ENCODE measurements around the gene CAP2.
"Not testable (repeated sequence)": the region's sequence is repeated elsewhere in the genome, so short reads cannot be mapped to it uniquely, and the experiment has no call there.

The CAP2 gene

DNA sequence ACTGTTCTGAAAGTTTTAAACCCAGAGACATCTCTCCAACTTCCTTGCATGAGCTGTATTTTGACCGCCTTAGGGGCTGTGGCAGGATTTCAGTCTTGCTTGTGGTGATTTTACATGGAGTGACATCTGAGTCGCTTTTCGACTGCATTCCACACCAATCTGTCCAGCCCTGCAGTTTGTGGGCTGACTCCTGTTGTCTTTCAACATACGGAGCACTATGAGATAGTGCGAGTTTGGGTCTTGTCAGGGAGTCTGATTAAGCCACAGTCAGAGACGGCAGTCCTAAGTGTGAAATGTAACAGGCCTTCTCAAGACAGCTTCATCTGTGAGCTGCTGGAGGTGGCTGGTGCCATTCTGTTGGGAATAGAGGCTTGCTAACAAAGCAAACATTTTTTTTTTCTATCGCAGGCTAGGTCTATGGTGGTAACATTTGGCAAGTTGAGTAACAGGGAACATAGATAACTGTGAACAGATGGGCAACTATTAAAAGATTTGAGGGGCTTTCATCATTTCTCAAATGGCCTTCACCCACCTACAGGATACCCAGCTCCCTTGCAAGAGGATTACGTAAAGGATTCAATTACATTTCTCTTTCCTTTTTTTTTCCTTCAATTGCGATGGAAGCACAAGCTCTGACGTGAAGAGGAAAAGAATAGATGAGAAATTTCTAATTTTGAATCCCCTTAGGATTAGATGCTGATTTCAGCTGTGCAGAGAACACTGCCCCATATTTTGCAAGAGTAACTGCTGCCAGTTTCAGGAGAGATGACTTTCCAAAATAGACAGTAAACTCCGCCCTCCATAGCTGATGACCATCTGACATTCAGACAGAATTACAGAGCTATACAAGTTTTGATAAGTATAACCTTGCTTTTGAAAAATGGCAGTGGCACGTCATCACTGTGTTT is 25.1 kb downstream of the CAP2 start:
- peaks cover 15% of the 10 kb centered on the region for H3K4me1 ChIP-seq (ENCODE audit: control insufficient read depth, insufficient read depth, low read length)
- H3K27ac ChIP-seq (ENCODE audit: low read depth, low read length), result peak overlapping the region; percentile 91
- no peak overlapping the region for H3K4me3 ChIP-seq (ENCODE audit: low read depth, low read length)
- no peak overlapping the region for H3K9ac ChIP-seq (ENCODE audit: low read depth, low read length)
- no peaks in the 10 kb centered on the region for H3K27me3 ChIP-seq (ENCODE audit: control insufficient read depth, insufficient read depth, low read length)
- peaks cover 6% of the 10 kb centered on the region for H3K36me3 ChIP-seq (ENCODE audit: control insufficient read depth, insufficient read depth, low read length)
- H3K9me3 ChIP-seq (ENCODE audit: control insufficient read depth, insufficient read depth, low read length), result no peaks in the 10 kb centered on the region

- peak overlapping the region; percentile 91 for H3K27ac ChIP-seq (ENCODE audit: low read depth, low read length)
Measured at GRCh38 chr6:17419189-17419575, 25.8 kb downstream of the CAP2 start.

DNA sequence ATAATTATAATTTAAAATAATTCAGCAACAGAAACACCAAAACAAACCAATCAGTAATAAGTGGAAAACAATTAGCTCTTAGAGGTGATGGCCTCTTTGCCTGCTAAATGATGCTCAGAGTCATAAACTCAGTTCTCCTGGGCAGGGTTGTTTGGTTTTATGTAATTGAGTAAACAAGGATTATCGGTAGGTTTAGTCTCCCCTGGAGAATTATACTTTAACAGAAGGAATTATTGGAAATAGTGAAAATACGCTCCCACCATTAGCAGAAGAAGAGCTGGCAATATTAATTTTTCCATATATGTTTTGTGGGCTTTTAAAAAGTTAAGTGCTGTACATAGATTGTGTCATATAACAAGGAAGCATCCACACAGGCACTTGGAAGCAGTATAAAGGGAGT is 27.0 kb downstream of the CAP2 start:
- H3K36me3 ChIP-seq (ENCODE audit: control insufficient read depth, insufficient read depth, low read length), result peaks cover 9% of the 10 kb centered on the region
- no peaks in the 10 kb centered on the region for H3K9me3 ChIP-seq (ENCODE audit: control insufficient read depth, insufficient read depth, low read length)
- H3K27ac ChIP-seq (ENCODE audit: low read depth, low read length), result no peak overlapping the region

More at GRCh38 chr6:17419189-17419575, 25.8 kb downstream of the CAP2 start:
- Histone ChIP-seq H3K4me1 (ENCODE audit: control insufficient read depth, insufficient read depth, low read length) (peaks cover 15% of the 10 kb centered on the region), H3K4me3 (ENCODE audit: low read depth, low read length) (no peak overlapping the region), H3K9me3 (ENCODE audit: control insufficient read depth, insufficient read depth, low read length) (no peaks in the 10 kb centered on the region), H3K9ac (ENCODE audit: low read depth, low read length) (peak overlapping the region; percentile 30; the same call in 1 of the 2 replicates), H3K36me3 (ENCODE audit: control insufficient read depth, insufficient read depth, low read length) (peaks cover 9% of the 10 kb centered on the region), H3K27me3 (ENCODE audit: control insufficient read depth, insufficient read depth, low read length) (no peaks in the 10 kb centered on the region)

DNA sequence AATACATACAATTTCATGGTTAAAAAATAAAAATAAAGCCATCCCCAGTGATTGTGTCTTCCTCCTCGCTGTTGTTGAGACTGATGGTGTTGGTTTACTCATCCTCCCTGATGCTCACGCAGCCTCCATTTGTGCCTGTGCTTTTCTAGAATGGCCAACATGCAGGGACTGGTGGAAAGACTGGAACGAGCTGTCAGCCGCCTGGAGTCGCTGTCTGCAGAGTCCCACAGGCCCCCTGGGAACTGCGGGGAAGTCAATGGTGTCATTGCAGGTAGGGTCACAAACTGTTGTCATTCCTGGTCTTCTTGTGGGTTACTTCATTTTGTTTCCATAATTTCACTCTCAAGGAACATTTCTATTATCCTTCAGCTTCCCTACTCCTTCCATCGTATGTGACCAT is 28.0 kb downstream of the CAP2 start:
- H3K4me1 ChIP-seq (ENCODE audit: control insufficient read depth, insufficient read depth, low read length), result peaks cover 15% of the 10 kb centered on the region
- H3K9me3 ChIP-seq (ENCODE audit: control insufficient read depth, insufficient read depth, low read length), result no peaks in the 10 kb centered on the region
- H3K4me3 ChIP-seq (ENCODE audit: low read depth, low read length), result no peak overlapping the region
- H3K27ac ChIP-seq (ENCODE audit: low read depth, low read length), result no peak overlapping the region
- H3K27me3 ChIP-seq (ENCODE audit: control insufficient read depth, insufficient read depth, low read length), result no peaks in the 10 kb centered on the region
- H3K9ac ChIP-seq (ENCODE audit: low read depth, low read length), result no peak overlapping the region
- H3K36me3 ChIP-seq (ENCODE audit: control insufficient read depth, insufficient read depth, low read length), result peaks cover 9% of the 10 kb centered on the region

More for the DNA sequence above, 27.0 kb downstream of the CAP2 start:
- no peak overlapping the region for H3K4me3 ChIP-seq (ENCODE audit: low read depth, low read length)
- H3K27me3 ChIP-seq (ENCODE audit: control insufficient read depth, insufficient read depth, low read length), result no peaks in the 10 kb centered on the region
- peaks cover 15% of the 10 kb centered on the region for H3K4me1 ChIP-seq (ENCODE audit: control insufficient read depth, insufficient read depth, low read length)
- H3K9ac ChIP-seq (ENCODE audit: low read depth, low read length), result no peak overlapping the region

GRCh38 chr6:17423026-17423425 is 29.6 kb downstream of the CAP2 start:
- Histone ChIP-seq H3K4me1 (ENCODE audit: control insufficient read depth, insufficient read depth, low read length) (peaks cover 8% of the 10 kb centered on the region; the same call in 1 of the 2 replicates), H3K36me3 (ENCODE audit: control insufficient read depth, insufficient read depth, low read length) (peaks cover 12% of the 10 kb centered on the region), H3K4me3 (ENCODE audit: low read depth, low read length) (no peak overlapping the region), H3K9ac (ENCODE audit: low read depth, low read length) (no peak overlapping the region), H3K27ac (ENCODE audit: low read depth, low read length) (no peak overlapping the region), H3K9me3 (ENCODE audit: control insufficient read depth, insufficient read depth, low read length) (no peaks in the 10 kb centered on the region), H3K27me3 (ENCODE audit: control insufficient read depth, insufficient read depth, low read length) (no peaks in the 10 kb centered on the region)

DNA sequence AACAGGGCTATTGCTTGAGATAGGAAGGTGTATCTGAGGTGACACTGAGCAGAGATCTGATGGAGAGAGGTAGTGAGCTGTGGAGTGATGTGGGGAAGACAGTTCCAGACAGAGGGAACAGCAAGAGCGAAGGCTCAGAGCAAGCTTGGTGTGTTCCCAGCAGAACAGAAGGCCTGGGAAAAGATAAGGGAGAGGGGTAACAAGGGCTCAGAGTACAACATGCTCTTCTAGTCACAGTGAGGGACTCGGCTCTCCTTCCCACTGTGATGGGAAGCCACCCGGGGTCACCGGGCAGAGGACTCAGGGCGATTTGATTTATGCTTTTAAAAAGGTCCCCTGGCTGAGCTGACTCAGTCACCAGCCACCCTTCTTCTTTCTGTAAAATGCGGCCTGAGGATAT is 33.7 kb downstream of the CAP2 start:
- Histone ChIP-seq H3K36me3 (ENCODE audit: control insufficient read depth, insufficient read depth, low read length) (peaks cover 15% of the 10 kb centered on the region), H3K27me3 (ENCODE audit: control insufficient read depth, insufficient read depth, low read length) (no peaks in the 10 kb centered on the region), H3K27ac (ENCODE audit: low read depth, low read length) (no peak overlapping the region), H3K4me1 (ENCODE audit: control insufficient read depth, insufficient read depth, low read length) (peaks cover 6% of the 10 kb centered on the region), H3K4me3 (ENCODE audit: low read depth, low read length) (no peak overlapping the region), H3K9me3 (ENCODE audit: control insufficient read depth, insufficient read depth, low read length) (no peaks in the 10 kb centered on the region), H3K9ac (ENCODE audit: low read depth, low read length) (no peak overlapping the region)

DNA sequence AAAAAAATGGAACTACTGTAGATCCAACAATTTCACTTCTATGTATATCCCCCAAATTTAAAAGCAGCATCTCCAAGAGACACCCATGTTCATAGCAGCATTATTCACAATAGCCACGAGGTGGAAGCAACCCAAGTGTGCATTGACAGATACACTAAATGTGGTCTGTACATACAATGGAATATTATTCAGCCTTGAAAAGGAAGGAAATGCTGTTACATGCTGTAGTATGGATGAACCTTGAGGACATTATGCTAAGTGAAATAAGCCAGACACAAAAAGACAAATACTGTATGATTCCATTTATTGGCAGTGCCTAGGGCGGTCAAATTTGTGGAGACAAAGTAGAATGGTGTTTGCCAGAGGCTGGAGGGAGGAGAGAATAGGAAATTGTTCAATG is 34.2 kb downstream of the CAP2 start:
- H3K9me3 ChIP-seq (ENCODE audit: control insufficient read depth, insufficient read depth, low read length), result no peaks in the 10 kb centered on the region
- no peaks in the 10 kb centered on the region for H3K27me3 ChIP-seq (ENCODE audit: control insufficient read depth, insufficient read depth, low read length)
- H3K4me1 ChIP-seq (ENCODE audit: control insufficient read depth, insufficient read depth, low read length), result peaks cover 6% of the 10 kb centered on the region
- H3K36me3 ChIP-seq (ENCODE audit: control insufficient read depth, insufficient read depth, low read length), result peaks cover 15% of the 10 kb centered on the region
- H3K27ac ChIP-seq (ENCODE audit: low read depth, low read length), result no peak overlapping the region
- H3K4me3 ChIP-seq (ENCODE audit: low read depth, low read length), result no peak overlapping the region
- H3K9ac ChIP-seq (ENCODE audit: low read depth, low read length), result no peak overlapping the region

- H3K36me3 ChIP-seq (ENCODE audit: control insufficient read depth, insufficient read depth, low read length); H3K27ac ChIP-seq (ENCODE audit: low read depth, low read length); H3K4me1 ChIP-seq (ENCODE audit: control insufficient read depth, insufficient read depth, low read length): not testable (repeated sequence)
Measured at GRCh38 chr6:17428595-17429120, 35.3 kb downstream of the CAP2 start.

GRCh38 chr6:17429383-17430061 is 36.1 kb downstream of the CAP2 start:
- 0 out of 2 replicates have a peak, but pooled peaks cover 7% of the 10 kb centered on the region for H3K36me3 ChIP-seq (ENCODE audit: control insufficient read depth, insufficient read depth, low read length)
- no peak overlapping the region for H3K9ac ChIP-seq (ENCODE audit: low read depth, low read length)
- H3K4me3 ChIP-seq (ENCODE audit: low read depth, low read length), result no peak overlapping the region
- peaks cover 6% of the 10 kb centered on the region for H3K4me1 ChIP-seq (ENCODE audit: control insufficient read depth, insufficient read depth, low read length)
- H3K27ac ChIP-seq (ENCODE audit: low read depth, low read length), result no peak overlapping the region
- H3K9me3 ChIP-seq (ENCODE audit: control insufficient read depth, insufficient read depth, low read length), result no peaks in the 10 kb centered on the region
- no peaks in the 10 kb centered on the region for H3K27me3 ChIP-seq (ENCODE audit: control insufficient read depth, insufficient read depth, low read length)

More at GRCh38 chr6:17428595-17429120, 35.3 kb downstream of the CAP2 start:
- H3K9ac ChIP-seq (ENCODE audit: low read depth, low read length); H3K9me3 ChIP-seq (ENCODE audit: control insufficient read depth, insufficient read depth, low read length); H3K27me3 ChIP-seq (ENCODE audit: control insufficient read depth, insufficient read depth, low read length); H3K4me3 ChIP-seq (ENCODE audit: low read depth, low read length): not testable (repeated sequence)

DNA sequence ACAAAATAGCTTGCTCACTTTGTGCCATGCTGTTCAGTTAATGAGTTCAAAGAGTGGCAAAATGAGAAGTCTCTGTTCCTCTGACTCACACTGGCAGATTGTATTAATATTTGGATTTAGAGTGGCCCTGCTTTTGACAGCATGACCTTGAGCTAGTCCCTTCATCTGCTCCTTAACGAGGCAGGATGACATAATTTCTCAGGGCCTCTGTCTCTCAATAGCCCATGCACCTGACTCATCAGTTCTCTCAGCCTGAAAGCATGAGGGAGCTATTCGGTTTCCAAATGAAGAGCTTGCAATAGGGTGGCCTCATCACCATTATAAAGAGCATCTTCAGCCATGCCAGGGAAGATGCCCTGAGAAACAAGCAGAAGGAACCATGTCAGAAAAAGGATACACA is 38.2 kb downstream of the CAP2 start:
- no peak overlapping the region for H3K27ac ChIP-seq (ENCODE audit: low read depth, low read length)
- no peaks in the 10 kb centered on the region for H3K9me3 ChIP-seq (ENCODE audit: control insufficient read depth, insufficient read depth, low read length)
- H3K36me3 ChIP-seq (ENCODE audit: control insufficient read depth, insufficient read depth, low read length), result 0 out of 2 replicates have a peak, but pooled peaks cover 7% of the 10 kb centered on the region
- no peak overlapping the region for H3K9ac ChIP-seq (ENCODE audit: low read depth, low read length)
- H3K4me3 ChIP-seq (ENCODE audit: low read depth, low read length), result no peak overlapping the region
- peaks cover 6% of the 10 kb centered on the region for H3K4me1 ChIP-seq (ENCODE audit: control insufficient read depth, insufficient read depth, low read length)
- H3K27me3 ChIP-seq (ENCODE audit: control insufficient read depth, insufficient read depth, low read length), result no peaks in the 10 kb centered on the region

- Histone ChIP-seq H3K27me3 (ENCODE audit: control insufficient read depth, insufficient read depth, low read length) (no peaks in the 10 kb centered on the region), H3K36me3 (ENCODE audit: control insufficient read depth, insufficient read depth, low read length) (0 out of 2 replicates have a peak, but pooled peaks cover 4% of the 10 kb centered on the region), H3K9ac (ENCODE audit: low read depth, low read length) (no peak overlapping the region), H3K9me3 (ENCODE audit: control insufficient read depth, insufficient read depth, low read length) (no peaks in the 10 kb centered on the region), H3K4me3 (ENCODE audit: low read depth, low read length) (no peak overlapping the region), H3K27ac (ENCODE audit: low read depth, low read length) (no peak overlapping the region), H3K4me1 (ENCODE audit: control insufficient read depth, insufficient read depth, low read length) (peaks cover 6% of the 10 kb centered on the region)
Measured at GRCh38 chr6:17432356-17432755, 39.0 kb downstream of the CAP2 start.

Measured in HUES48 (cell line).